ENCODE results near the gene MSLN.
A peak's percentile ranks its signal among the peaks of the same experiment; 100 is the strongest.
"Not testable (repeated sequence)": the region's sequence is repeated elsewhere in the genome, so short reads cannot be mapped to it uniquely, and the experiment has no call there.

The MSLN gene

DNA sequence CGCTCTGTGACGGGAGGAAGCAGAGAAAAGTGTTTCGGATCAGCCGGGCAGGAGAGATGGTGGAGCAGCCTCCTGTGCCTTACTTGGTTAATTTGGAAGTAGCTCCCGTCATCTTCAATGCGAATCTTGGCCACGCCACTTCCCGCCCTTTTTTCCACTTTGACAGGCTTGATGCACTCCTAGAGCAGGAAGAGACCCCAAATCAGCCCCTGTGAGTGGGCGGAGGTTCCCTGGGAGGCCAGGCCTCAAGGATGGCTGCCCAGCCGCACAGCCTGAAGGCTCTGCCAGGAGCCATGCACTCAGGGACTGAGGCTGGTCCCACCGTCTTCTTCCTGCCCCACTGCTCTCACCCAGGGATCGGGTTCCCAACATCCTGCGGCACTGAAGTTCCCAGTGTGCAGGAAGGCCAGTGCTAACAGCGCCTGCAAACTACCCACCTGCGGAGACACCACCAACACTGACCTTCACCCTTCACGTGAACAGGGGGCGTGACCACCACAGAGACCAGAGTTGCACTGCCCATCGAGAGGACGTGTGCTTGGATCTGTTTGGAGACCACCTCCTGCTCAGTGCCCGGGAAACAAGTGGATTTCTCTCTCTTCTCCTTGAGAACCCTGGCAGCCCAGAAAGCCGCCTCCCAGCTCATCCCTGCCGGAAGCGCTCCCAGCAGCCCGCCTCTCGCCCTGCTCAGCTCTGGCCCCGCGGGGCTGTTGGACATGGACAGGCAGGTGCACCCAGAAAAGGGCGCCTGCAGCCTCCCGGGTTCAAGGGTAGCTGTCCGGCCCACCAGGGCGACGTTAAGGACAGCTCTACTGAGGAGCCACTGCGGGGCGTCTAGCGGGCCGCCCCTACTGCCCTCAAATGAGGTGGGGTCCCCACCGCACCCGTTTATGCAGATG, 20.7 kb upstream of the MSLN start:
- Histone ChIP-seq H3K4me1 (ENCODE audit: control insufficient read depth, insufficient read depth, low read length, poor library complexity, severe bottlenecking) (no peaks in the 10 kb centered on the region), H3K36me3 (ENCODE audit: control insufficient read depth, insufficient read depth, low read length) (peaks cover 39% of the 10 kb centered on the region), H3K27ac (ENCODE audit: low read depth, low read length, severe bottlenecking) (no peak overlapping the region), H3K4me3 (ENCODE audit: extremely low read depth, insufficient read depth, low read length, poor library complexity, severe bottlenecking) (peak overlapping the region; percentile 82), H3K9me3 (ENCODE audit: control insufficient read depth, low read length) (no peaks in the 10 kb centered on the region)
- 54 to 80% methylated on average over 25 to 34 of the region's 38 CpGs for WGBS, 2 experiments (ENCODE audit: insufficient coverage in 2 of 2)

DNA sequence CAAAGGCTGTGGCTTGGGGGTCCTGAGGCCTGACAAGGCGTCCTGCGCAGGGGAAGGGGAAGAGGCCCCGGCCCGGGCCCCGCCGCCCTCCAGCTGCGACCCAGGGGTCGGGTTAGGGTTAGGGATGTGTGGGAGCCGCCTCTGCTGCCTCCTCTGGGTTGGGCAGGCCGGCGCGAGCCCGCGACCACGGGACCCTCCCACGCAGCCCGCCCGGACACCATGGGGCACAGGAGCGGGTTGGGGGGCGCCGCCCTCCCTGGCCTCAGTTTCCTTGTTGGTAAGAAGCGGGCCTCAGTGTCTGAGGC, 20.1 kb upstream of the MSLN start:
- Histone ChIP-seq H3K27ac (ENCODE audit: low read depth, low read length, severe bottlenecking) (no peak overlapping the region), H3K9me3 (ENCODE audit: control insufficient read depth, low read length) (no peaks in the 10 kb centered on the region), H3K36me3 (ENCODE audit: control insufficient read depth, insufficient read depth, low read length) (peaks cover 37% of the 10 kb centered on the region), H3K4me1 (ENCODE audit: control insufficient read depth, insufficient read depth, low read length, poor library complexity, severe bottlenecking) (no peaks in the 10 kb centered on the region), H3K4me3 (ENCODE audit: extremely low read depth, insufficient read depth, low read length, poor library complexity, severe bottlenecking) (peak overlapping the region; percentile 82)
- 1% methylated on average over 18 of the region's 22 CpGs for WGBS, 2 experiments (ENCODE audit: insufficient coverage in 2 of 2)

DNA sequence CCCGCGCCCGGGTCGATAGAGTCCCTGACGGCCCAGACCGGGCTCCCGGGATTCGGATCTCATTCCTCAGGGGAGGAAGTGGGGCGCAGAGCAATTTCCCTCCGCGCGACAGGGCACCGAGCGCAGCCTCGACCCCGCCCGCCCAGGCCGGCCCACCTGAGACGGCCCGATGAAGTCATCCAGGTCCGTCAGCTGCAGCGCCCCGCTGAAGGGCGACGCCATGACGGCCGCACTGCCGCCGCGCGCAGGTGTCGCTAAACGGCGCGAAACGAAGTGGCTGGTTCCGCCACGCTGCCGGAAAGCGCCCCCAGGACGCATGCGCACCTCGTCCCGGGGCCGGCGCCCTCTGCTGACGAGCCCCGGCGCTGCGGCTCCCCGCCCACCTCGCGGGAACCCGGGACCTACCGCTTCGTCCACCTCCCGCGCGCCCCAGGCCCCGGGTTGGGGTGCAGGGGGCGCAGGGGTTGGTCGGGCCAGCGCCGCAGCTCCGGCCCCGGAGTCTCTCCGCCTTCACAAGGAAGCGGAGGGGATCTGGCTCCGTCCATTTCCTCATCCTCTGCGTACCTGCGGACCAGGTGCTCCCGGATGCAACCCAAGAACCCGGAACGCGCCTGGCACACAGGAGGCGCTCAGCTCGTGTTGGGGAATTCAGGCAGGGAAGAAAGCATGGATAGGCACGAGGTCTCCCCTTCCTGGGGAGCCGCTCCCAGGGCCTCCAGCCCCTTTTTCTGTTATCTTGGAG, 19.6 kb upstream of the MSLN start, which contains the start of gene CIAO3:
Gene CIAO3 (minus strand): TSS at position 234 of the 742 bp plus-strand sequence. CDS start 12 bp downstream, at position 222.
- Histone ChIP-seq H3K4me1 (ENCODE audit: control insufficient read depth, insufficient read depth, low read length, poor library complexity, severe bottlenecking) (no peaks in the 10 kb centered on the region), H3K4me3 (ENCODE audit: extremely low read depth, insufficient read depth, low read length, poor library complexity, severe bottlenecking) (peak within 1 kb of the TSS; percentile 82), H3K27ac (ENCODE audit: low read depth, low read length, severe bottlenecking) (no peak within 1 kb of the TSS), H3K9me3 (ENCODE audit: control insufficient read depth, low read length) (no peaks in the 10 kb centered on the region), H3K36me3 (ENCODE audit: control insufficient read depth, insufficient read depth, low read length) (peaks cover 31% of the 10 kb centered on the region)
- WGBS, 2 experiments (ENCODE audit: insufficient coverage in 2 of 2) = 0% methylated on average over 74 to 75 of the region's 79 CpGs

DNA sequence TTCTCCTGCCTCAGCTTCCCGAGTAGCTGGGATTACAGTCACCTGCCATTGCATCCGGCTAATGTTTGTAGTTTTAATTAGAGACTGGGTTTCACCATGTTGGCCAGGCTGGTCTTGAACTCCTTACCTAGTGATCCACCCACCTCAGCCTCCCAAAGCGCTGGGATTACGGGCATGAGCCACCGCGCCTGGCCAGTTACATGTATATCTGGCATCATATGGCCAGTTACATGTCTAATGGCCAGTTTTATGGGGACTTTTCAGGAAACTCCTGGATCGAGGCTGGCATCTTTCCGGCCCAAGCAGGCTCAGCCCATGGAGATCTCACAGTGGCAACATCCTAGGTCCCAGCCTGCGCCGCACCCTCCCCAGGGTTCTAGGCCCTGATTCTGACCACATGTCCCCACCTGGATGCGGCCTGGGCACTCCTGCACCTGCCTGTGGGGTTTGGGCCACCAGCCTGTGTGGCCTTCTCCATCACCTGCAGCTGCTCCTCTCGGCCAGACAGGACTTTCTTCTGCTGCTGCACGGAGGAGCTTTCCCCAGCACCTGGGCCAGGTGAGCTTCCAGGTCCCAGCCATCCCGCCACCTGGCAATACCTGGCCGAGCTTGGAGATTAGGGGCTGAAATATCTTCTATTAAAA, 18.4 kb upstream of the MSLN start:
- Histone ChIP-seq H3K4me3 (ENCODE audit: extremely low read depth, insufficient read depth, low read length, poor library complexity, severe bottlenecking) (no peak overlapping the region), H3K4me1 (ENCODE audit: control insufficient read depth, insufficient read depth, low read length, poor library complexity, severe bottlenecking) (no peaks in the 10 kb centered on the region), H3K27ac (ENCODE audit: low read depth, low read length, severe bottlenecking) (no peak overlapping the region), H3K36me3 (ENCODE audit: control insufficient read depth, insufficient read depth, low read length) (peaks cover 20% of the 10 kb centered on the region), H3K9me3 (ENCODE audit: control insufficient read depth, low read length) (no peaks in the 10 kb centered on the region)
- WGBS, 2 experiments (ENCODE audit: insufficient coverage in 2 of 2) = 96 to 97% methylated on average over 13 to 15 of the region's 15 CpGs

DNA sequence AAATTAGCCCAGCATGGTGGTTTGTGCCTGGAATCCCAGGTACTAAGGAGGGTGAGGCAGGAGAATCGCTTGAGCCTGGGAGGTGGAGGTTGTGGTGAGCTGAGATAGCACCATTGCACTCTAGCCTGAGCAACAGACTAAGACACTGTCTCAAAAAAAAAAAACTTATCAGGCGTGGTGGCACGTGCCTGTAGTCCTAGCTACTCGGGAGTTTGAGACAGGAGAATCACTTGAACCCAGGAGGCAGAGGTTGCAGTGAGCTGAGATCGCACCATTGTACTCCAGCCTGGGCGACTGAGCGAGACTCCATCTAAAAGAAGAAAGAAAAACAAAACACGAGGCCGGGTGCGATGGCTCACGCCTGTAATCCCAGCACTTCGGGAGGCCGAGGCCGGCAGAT, 17.6 kb upstream of the MSLN start:
- H3K36me3 ChIP-seq (ENCODE audit: control insufficient read depth, insufficient read depth, low read length) = peaks cover 13% of the 10 kb centered on the region
- not testable (repeated sequence) for H3K4me3 ChIP-seq (ENCODE audit: extremely low read depth, insufficient read depth, low read length, poor library complexity, severe bottlenecking); H3K27ac ChIP-seq (ENCODE audit: low read depth, low read length, severe bottlenecking); H3K4me1 ChIP-seq (ENCODE audit: control insufficient read depth, insufficient read depth, low read length, poor library complexity, severe bottlenecking); H3K9me3 ChIP-seq (ENCODE audit: control insufficient read depth, low read length)
- WGBS, 2 experiments (ENCODE audit: insufficient coverage in 2 of 2) = 84 to 94% methylated on average over 9 to 10 of the region's 14 CpGs

DNA sequence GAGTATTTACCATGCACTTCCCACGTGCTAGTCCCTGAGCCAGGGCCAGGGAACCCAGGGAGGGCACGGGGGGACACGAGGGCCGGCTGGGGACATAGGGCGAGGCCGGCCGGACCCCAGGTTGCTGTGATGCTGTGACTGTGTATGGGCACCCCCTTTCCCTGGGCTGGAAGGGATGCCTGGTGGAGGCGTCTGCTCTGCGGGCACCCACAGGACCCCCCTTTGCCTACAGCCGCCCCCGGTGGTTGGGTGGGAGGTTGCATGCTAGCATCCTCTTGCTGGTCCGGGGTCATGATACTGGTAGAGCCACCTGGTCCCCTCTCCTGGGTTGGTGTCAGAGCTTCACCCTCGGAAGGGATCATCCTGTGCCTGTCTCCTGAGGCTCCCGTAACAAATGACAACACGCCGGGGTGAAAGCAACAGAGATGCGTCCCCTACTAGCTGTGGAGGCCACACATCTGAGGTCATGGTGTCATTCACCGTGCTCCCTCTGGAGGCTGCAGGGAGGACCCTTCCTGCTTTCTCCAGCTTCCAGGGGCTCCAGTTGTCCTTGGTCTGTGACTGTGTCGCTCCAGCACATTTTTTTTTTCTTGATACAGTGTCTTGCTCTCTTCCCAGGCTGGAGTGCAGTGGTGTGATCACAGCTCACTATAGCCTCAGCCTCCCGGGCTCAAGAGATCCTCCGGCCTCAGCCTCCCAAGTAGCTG, 16.6 kb upstream of the MSLN start:
- Histone ChIP-seq H3K4me3 (ENCODE audit: extremely low read depth, insufficient read depth, low read length, poor library complexity, severe bottlenecking) (no peak overlapping the region), H3K9me3 (ENCODE audit: control insufficient read depth, low read length) (no peaks in the 10 kb centered on the region), H3K36me3 (ENCODE audit: control insufficient read depth, insufficient read depth, low read length) (peaks cover 5% of the 10 kb centered on the region), H3K4me1 (ENCODE audit: control insufficient read depth, insufficient read depth, low read length, poor library complexity, severe bottlenecking) (no peaks in the 10 kb centered on the region), H3K27ac (ENCODE audit: low read depth, low read length, severe bottlenecking) (no peak overlapping the region)
- WGBS, 2 experiments (ENCODE audit: insufficient coverage in 2 of 2) = 87 to 95% methylated on average over 17 to 19 of the region's 21 CpGs

DNA sequence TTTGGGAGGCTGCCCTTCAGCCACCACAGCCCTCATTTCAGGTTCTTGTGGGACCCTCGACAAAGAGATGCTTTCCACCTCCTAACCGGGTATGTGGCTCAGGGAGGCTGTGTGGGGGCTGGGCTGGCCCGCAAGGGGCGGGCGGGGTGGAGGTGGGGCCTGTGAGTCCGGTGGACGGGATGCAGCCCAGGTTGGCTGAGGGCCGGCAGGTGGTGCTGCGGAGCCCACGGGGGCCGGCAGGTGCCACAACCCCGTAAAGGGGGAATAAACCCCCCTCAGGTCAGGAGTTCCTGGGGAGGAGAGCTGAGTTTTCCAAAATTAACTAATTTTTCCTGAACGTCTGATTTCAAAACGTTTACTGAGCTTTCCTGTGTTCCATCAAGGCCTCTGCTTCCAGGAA, 14.8 kb upstream of the MSLN start:
- no peak overlapping the region for H3K4me3 ChIP-seq (ENCODE audit: extremely low read depth, insufficient read depth, low read length, poor library complexity, severe bottlenecking)
- H3K27ac ChIP-seq (ENCODE audit: low read depth, low read length, severe bottlenecking) = no peak overlapping the region
- 5 to 7% methylated on average over 6 to 10 of the region's 14 CpGs for WGBS, 2 experiments (ENCODE audit: insufficient coverage in 2 of 2)
- H3K4me1 ChIP-seq (ENCODE audit: control insufficient read depth, insufficient read depth, low read length, poor library complexity, severe bottlenecking) = no peaks in the 10 kb centered on the region
- H3K36me3 ChIP-seq (ENCODE audit: control insufficient read depth, insufficient read depth, low read length) = no peaks in the 10 kb centered on the region
- H3K9me3 ChIP-seq (ENCODE audit: control insufficient read depth, low read length) = no peaks in the 10 kb centered on the region

DNA sequence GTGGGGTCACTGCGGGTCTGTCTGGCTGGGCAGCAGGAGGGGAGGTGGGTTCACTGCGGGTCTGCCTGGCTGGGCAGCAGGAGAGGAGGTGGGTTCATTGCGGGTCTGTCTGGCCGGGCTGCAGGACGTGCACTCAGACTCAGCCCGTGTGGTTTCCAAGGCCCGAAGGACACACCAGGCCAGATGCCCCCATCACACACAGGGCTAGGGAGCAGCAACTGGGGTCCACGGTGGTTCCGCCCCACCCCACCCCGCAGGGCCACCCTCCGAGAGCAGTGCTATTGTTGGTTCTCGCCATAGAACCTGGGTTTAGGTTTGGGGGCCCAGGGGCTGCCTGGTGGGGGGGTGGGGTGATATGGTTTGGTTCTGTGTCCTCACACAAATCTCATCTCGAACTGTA, 13.9 kb upstream of the MSLN start:
- no peak overlapping the region for H3K4me3 ChIP-seq (ENCODE audit: extremely low read depth, insufficient read depth, low read length, poor library complexity, severe bottlenecking)
- H3K9me3 ChIP-seq (ENCODE audit: control insufficient read depth, low read length) = no peaks in the 10 kb centered on the region
- WGBS, 2 experiments (ENCODE audit: insufficient coverage in 2 of 2) = 90 to 94% methylated on average over 2 to 9 of the region's 13 CpGs
- H3K36me3 ChIP-seq (ENCODE audit: control insufficient read depth, insufficient read depth, low read length) = no peaks in the 10 kb centered on the region
- H3K27ac ChIP-seq (ENCODE audit: low read depth, low read length, severe bottlenecking) = no peak overlapping the region
- H3K4me1 ChIP-seq (ENCODE audit: control insufficient read depth, insufficient read depth, low read length, poor library complexity, severe bottlenecking) = no peaks in the 10 kb centered on the region

DNA sequence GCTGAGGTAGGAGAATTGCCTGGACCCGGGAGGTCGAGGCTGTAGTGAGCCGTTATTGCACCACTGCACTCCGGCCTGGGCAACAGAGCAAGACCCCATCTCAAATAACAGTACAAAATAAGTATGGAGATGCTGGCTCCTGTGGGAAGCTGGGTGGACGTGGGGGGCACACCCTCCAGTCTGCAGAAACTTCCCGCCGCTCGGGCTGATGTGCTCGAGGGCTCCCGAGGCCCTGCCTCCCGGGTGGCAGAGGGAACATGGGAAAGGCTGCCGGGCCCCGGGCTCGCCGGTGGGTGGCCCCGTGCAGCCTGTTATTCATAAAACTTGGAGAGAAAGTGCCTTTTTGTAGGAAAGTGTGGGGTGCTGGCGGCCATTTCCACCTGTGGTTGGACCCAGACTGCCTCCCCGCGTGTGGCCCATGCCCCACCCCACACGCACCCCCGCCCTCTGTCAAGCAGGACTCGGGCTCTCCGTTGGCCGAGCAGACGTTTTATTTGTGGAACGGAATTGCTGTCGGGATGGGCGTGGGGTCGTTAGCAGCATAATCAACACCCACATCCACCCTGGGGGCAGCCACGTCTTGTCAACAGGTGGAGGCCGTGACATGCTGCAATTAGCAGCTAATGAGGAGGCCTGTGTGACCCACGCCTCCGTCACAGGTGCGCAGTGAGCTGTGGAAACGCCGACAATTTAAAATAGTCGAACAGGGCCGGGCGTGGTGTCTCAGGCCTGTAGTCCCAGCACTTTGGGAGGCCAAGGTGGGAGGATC, 12.4 kb upstream of the MSLN start:
- no peak overlapping the region for H3K27ac ChIP-seq (ENCODE audit: low read depth, low read length, severe bottlenecking)
- WGBS, 2 experiments (ENCODE audit: insufficient coverage in 2 of 2) = 91% methylated on average over 30 to 35 of the region's 39 CpGs
- no peaks in the 10 kb centered on the region for H3K9me3 ChIP-seq (ENCODE audit: control insufficient read depth, low read length)
- no peaks in the 10 kb centered on the region for H3K4me1 ChIP-seq (ENCODE audit: control insufficient read depth, insufficient read depth, low read length, poor library complexity, severe bottlenecking)
- no peak overlapping the region for H3K4me3 ChIP-seq (ENCODE audit: extremely low read depth, insufficient read depth, low read length, poor library complexity, severe bottlenecking)
- no peaks in the 10 kb centered on the region for H3K36me3 ChIP-seq (ENCODE audit: control insufficient read depth, insufficient read depth, low read length)

DNA sequence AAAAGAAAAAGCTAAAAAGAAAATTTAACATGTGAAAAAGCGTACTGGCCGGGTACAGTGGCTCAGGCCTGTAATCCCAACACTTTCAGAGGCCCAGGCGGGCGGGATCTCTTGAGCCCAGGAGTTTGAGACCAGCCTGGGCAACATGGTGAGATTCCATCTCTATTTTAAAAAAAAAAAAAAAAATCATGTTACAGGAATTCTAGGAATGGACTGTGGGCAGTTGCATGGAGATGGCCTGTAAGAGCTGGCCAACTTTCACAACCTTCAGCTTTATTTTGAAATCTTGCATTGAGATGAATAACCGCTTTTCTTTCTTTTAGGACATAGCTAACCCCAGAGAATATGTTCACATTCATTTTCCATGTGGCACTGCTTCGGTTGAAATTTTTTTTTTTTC, 11.5 kb upstream of the MSLN start:
- H3K9me3 ChIP-seq (ENCODE audit: control insufficient read depth, low read length) = no peaks in the 10 kb centered on the region

More for the DNA sequence above, 11.5 kb upstream of the MSLN start:
- 92 to 96% methylated on average over 5 of the region's 6 CpGs for WGBS, 2 experiments (ENCODE audit: insufficient coverage in 2 of 2)
- no peaks in the 10 kb centered on the region for H3K36me3 ChIP-seq (ENCODE audit: control insufficient read depth, insufficient read depth, low read length)
- no peak overlapping the region for H3K27ac ChIP-seq (ENCODE audit: low read depth, low read length, severe bottlenecking)
- no peaks in the 10 kb centered on the region for H3K4me1 ChIP-seq (ENCODE audit: control insufficient read depth, insufficient read depth, low read length, poor library complexity, severe bottlenecking)
- no peak overlapping the region for H3K4me3 ChIP-seq (ENCODE audit: extremely low read depth, insufficient read depth, low read length, poor library complexity, severe bottlenecking)
